Activated CD4-positive, alpha-beta memory T cell treated with anti-CD3 and anti-CD28 coated beads, Interleukin-2, amount 10 ng/mL, durations not matched to agents 7 days and 5 days (primary cell): ENCODE data around the gene RPL22L1. TPM values are rescaled to one million over a fixed set of nuclear protein-coding genes. Genes with fewer than 3 reads are reported as not detected.
A peak's percentile ranks its signal among the peaks of the same experiment; 100 is the strongest.
"Not testable (repeated sequence)": the region's sequence is repeated elsewhere in the genome, so short reads cannot be mapped to it uniquely, and the experiment has no call there.

ENCODE experiments used
- CTCF ChIA-PET: fragments of 350-600 bp; sonication (Branson Sonifier 250); formaldehyde crosslinking; loops from one replicate; lab custom pipeline; 2021; ENCODE audit warnings: antibody characterized with exemption, inconsistent platforms; lab: Charles Lee
- POLR2A ChIA-PET: fragments of 350-600 bp; sonication (Branson Sonifier 250); formaldehyde crosslinking; loops from one replicate; lab custom pipeline; 2021; ENCODE audit warnings: antibody characterized with exemption; lab: Charles Lee
- DNase-seq: peaks from one replicate; pipeline ENCODE4 v3.0.0-alpha.2; 2020
- H3K27ac Mint-ChIP-seq: one replicate; pipeline ENCODE4 v1.8.0; 2021; ENCODE audit warnings: mild to moderate bottlenecking, mixed read lengths
- H3K27me3 Mint-ChIP-seq: one replicate; pipeline ENCODE4 v1.8.0; 2021; ENCODE audit warnings: mixed read lengths
- H3K36me3 Mint-ChIP-seq: one replicate; pipeline ENCODE4 v1.8.0; 2021; ENCODE audit warnings: low read depth, mixed read lengths
- H3K4me1 Mint-ChIP-seq: one replicate; pipeline ENCODE4 v1.8.0; 2021; ENCODE audit warnings: mixed read lengths
- H3K4me3 Mint-ChIP-seq: one replicate; pipeline ENCODE4 v1.8.0; 2021; ENCODE audit warnings: mild to moderate bottlenecking, mixed read lengths
- H3K9me3 Mint-ChIP-seq: one replicate; pipeline ENCODE4 v1.8.0; 2021; ENCODE audit warnings: mixed read lengths
- total RNA-seq, 2 experiments: library from RNA; stranded (reverse); gene quantifications; one replicate each; pipeline ENCODE4 v1.2.3, GENCODE V29; 2021

RPL22L1 gene
- total RNA-seq, 2 experiments from 2014 or later = 98.9 to 99.2 TPM

- H3K4me1 Mint-ChIP-seq = peaks cover 2% of the 10 kb centered on the region
- no peak overlapping the region for H3K4me3 Mint-ChIP-seq
- no peaks in the 10 kb centered on the region for H3K27me3 Mint-ChIP-seq
- peaks cover 35% of the 10 kb centered on the region for H3K36me3 Mint-ChIP-seq
- no peak for DNase-seq
- POLR2A ChIA-PET = no interaction called here
- H3K27ac Mint-ChIP-seq = no peak overlapping the region
- CTCF ChIA-PET = no interaction called here
- H3K9me3 Mint-ChIP-seq = peaks cover 8% of the 10 kb centered on the region
These were observed 29.5 kb upstream of the RPL22L1 start for GRCh38 chr3:170899455-170899854.

GRCh38 chr3:170897978-170898377, 28.0 kb upstream of the RPL22L1 start:
- H3K9me3 Mint-ChIP-seq = peaks cover 8% of the 10 kb centered on the region
- ChIA-PET CTCF (no interaction called here), POLR2A (no interaction called here)
- H3K27ac Mint-ChIP-seq = no peak overlapping the region
- H3K4me1 Mint-ChIP-seq = peaks cover 2% of the 10 kb centered on the region
- H3K4me3 Mint-ChIP-seq = no peak overlapping the region
- H3K36me3 Mint-ChIP-seq = peaks cover 30% of the 10 kb centered on the region
- no peak for DNase-seq
- H3K27me3 Mint-ChIP-seq = no peaks in the 10 kb centered on the region

- DNase-seq = not testable (repeated sequence)
These were observed 27.2 kb upstream of the RPL22L1 start for GRCh38 chr3:170897199-170897598.

GRCh38 chr3:170896781-170897180, 26.8 kb upstream of the RPL22L1 start:
- ChIA-PET POLR2A (no interaction called here), CTCF (interaction anchor here (1.8 kb wide), 1 partner anchor 27 kb away, joined by 4 read pairs; the partner anchor contains the start of gene RPL22L1)
- H3K27me3 Mint-ChIP-seq = no peaks in the 10 kb centered on the region
- peaks cover 8% of the 10 kb centered on the region for H3K9me3 Mint-ChIP-seq
- H3K27ac Mint-ChIP-seq = no peak overlapping the region
- H3K4me3 Mint-ChIP-seq = no peak overlapping the region
- no peak for DNase-seq
- H3K36me3 Mint-ChIP-seq = peaks cover 26% of the 10 kb centered on the region
- peaks cover 2% of the 10 kb centered on the region for H3K4me1 Mint-ChIP-seq

More at GRCh38 chr3:170897199-170897598, 27.2 kb upstream of the RPL22L1 start:
- POLR2A ChIA-PET, H3K4me3 Mint-ChIP-seq, H3K4me1 Mint-ChIP-seq, H3K27me3 Mint-ChIP-seq, CTCF ChIA-PET, H3K27ac Mint-ChIP-seq, H3K9me3 Mint-ChIP-seq: not testable (repeated sequence)
- H3K36me3 Mint-ChIP-seq = peaks cover 29% of the 10 kb centered on the region

- H3K9me3 Mint-ChIP-seq, POLR2A ChIA-PET, H3K27me3 Mint-ChIP-seq, H3K27ac Mint-ChIP-seq, H3K4me1 Mint-ChIP-seq, H3K4me3 Mint-ChIP-seq, DNase-seq: not testable (repeated sequence)
- CTCF ChIA-PET = interaction anchor here (1.8 kb wide), 1 partner anchor 27 kb away, joined by 4 read pairs; the partner anchor contains the start of gene RPL22L1
- peaks cover 23% of the 10 kb centered on the region for H3K36me3 Mint-ChIP-seq
These were observed 26.3 kb upstream of the RPL22L1 start for GRCh38 chr3:170896333-170896732.

- Mint-ChIP-seq H3K27me3 (no peaks in the 10 kb centered on the region), H3K4me1 (no peaks in the 10 kb centered on the region), H3K36me3 (peaks cover 12% of the 10 kb centered on the region), H3K4me3 (no peak overlapping the region), H3K9me3 (peaks cover 8% of the 10 kb centered on the region), H3K27ac (no peak overlapping the region)
- ChIA-PET POLR2A (interaction anchor here (1.5 kb wide), 1 partner anchor 14 kb away, joined by 5 read pairs; no protein-coding TSS in a partner anchor), CTCF (no interaction called here)
- no peak for DNase-seq
These were observed 23.9 kb upstream of the RPL22L1 start for GRCh38 chr3:170893895-170894294.

GRCh38 chr3:170889630-170890029, 19.6 kb upstream of the RPL22L1 start:
- ChIA-PET CTCF (no interaction called here), POLR2A (interaction anchor here (1.7 kb wide), 1 partner anchor 18 kb away, joined by 4 read pairs; the partner anchor contains the start of gene EIF5A2)
- Mint-ChIP-seq H3K36me3 (peaks cover 2% of the 10 kb centered on the region), H3K27ac (no peak overlapping the region), H3K4me3 (no peak overlapping the region), H3K9me3 (no peaks in the 10 kb centered on the region), H3K4me1 (no peaks in the 10 kb centered on the region), H3K27me3 (no peaks in the 10 kb centered on the region)
- DNase-seq = no peak

GRCh38 chr3:170889132-170889531, 19.1 kb upstream of the RPL22L1 start:
- peaks cover 2% of the 10 kb centered on the region for H3K36me3 Mint-ChIP-seq

GRCh38 chr3:170884109-170884930, 14.3 kb upstream of the RPL22L1 start:
- H3K27ac Mint-ChIP-seq, H3K9me3 Mint-ChIP-seq, H3K4me1 Mint-ChIP-seq, H3K27me3 Mint-ChIP-seq, CTCF ChIA-PET, DNase-seq, POLR2A ChIA-PET, H3K4me3 Mint-ChIP-seq, H3K36me3 Mint-ChIP-seq: not testable (repeated sequence)

More at GRCh38 chr3:170889132-170889531, 19.1 kb upstream of the RPL22L1 start:
- H3K4me3 Mint-ChIP-seq = no peak overlapping the region
- ChIA-PET CTCF (no interaction called here), POLR2A (interaction anchor here (1.7 kb wide), 1 partner anchor 19 kb away, joined by 4 read pairs; the partner anchor contains the start of gene EIF5A2)
- H3K27me3 Mint-ChIP-seq = no peaks in the 10 kb centered on the region
- DNase-seq = no peak
- peaks cover 2% of the 10 kb centered on the region for H3K9me3 Mint-ChIP-seq
- H3K4me1 Mint-ChIP-seq = no peaks in the 10 kb centered on the region
- H3K27ac Mint-ChIP-seq = no peak overlapping the region

- not testable (repeated sequence) for H3K4me1 Mint-ChIP-seq
These were observed 8.7 kb upstream of the RPL22L1 start for GRCh38 chr3:170878688-170879087.

GRCh38 chr3:170877311-170877710, 7.3 kb upstream of the RPL22L1 start:
- H3K9me3 Mint-ChIP-seq, H3K27me3 Mint-ChIP-seq, H3K4me1 Mint-ChIP-seq, H3K4me3 Mint-ChIP-seq, H3K27ac Mint-ChIP-seq, H3K36me3 Mint-ChIP-seq, POLR2A ChIA-PET, DNase-seq, CTCF ChIA-PET: not testable (repeated sequence)

More at GRCh38 chr3:170878688-170879087, 8.7 kb upstream of the RPL22L1 start:
- H3K9me3 Mint-ChIP-seq, H3K27me3 Mint-ChIP-seq, POLR2A ChIA-PET, H3K27ac Mint-ChIP-seq, DNase-seq, CTCF ChIA-PET, H3K36me3 Mint-ChIP-seq, H3K4me3 Mint-ChIP-seq: not testable (repeated sequence)

GRCh38 chr3:170876537-170876936, 6.5 kb upstream of the RPL22L1 start:
- Mint-ChIP-seq H3K27ac (no peak overlapping the region), H3K9me3 (no peaks in the 10 kb centered on the region), H3K4me1 (no peaks in the 10 kb centered on the region), H3K27me3 (peaks cover 2% of the 10 kb centered on the region), H3K36me3 (no peaks in the 10 kb centered on the region), H3K4me3 (no peak overlapping the region)
- POLR2A ChIA-PET = no interaction called here
- CTCF ChIA-PET = interaction anchor here (0.9 kb wide), 1 partner anchor 29 kb away, joined by 3 read pairs; no protein-coding TSS in a partner anchor
- DNase-seq = no peak

GRCh38 chr3:170869239-170869590, 780 bp downstream of the RPL22L1 start:
- CTCF ChIA-PET = interaction anchor here (0.6 to 3.0 kb wide), 6 partner anchors 19 to 1098 kb away, joined by 3 to 13 read pairs (median 5); partner anchors contain the start of gene EIF5A2
- Mint-ChIP-seq H3K4me3 (peak overlapping the region; percentile 92), H3K4me1 (peaks cover 25% of the 10 kb centered on the region), H3K27ac (peak overlapping the region; percentile 92), H3K27me3 (no peaks in the 10 kb centered on the region), H3K36me3 (peaks cover 42% of the 10 kb centered on the region), H3K9me3 (no peaks in the 10 kb centered on the region)
- POLR2A ChIA-PET = interaction anchor here (0.8 to 3.0 kb wide), 16 partner anchors 10 to 1100 kb away, joined by 3 to 52 read pairs (median 4); partner anchors contain the start of genes ACTRT3, EIF5A2, SKIL and TNIK
- DNase-seq = no peak
